Measurements from ENCODE around the gene SLC7A7. TPM values are rescaled to one million over a fixed set of nuclear protein-coding genes. Genes with fewer than 3 reads are reported as not detected.

The SLC7A7 gene
- total RNA-seq, 1 experiment from 2014 or later = 5.9 TPM

- peak overlapping the region; percentile 44; the same call in 1 of the 2 replicates for H3K4me2 ChIP-seq
- no peaks in the 10 kb centered on the region for H3K9me3 ChIP-seq (ENCODE audit: insufficient read depth, low read depth)
- H4K20me1 ChIP-seq (ENCODE audit: insufficient read depth) = no peaks in the 10 kb centered on the region
- intact Hi-C loops (cut with micrococcal nuclease; ENCODE audit: unreplicated experiment) = no loop called here
- no peak overlapping the region for H3K4me3 ChIP-seq
- peak overlapping the region; percentile 55 for H3K27ac ChIP-seq
- no peaks in the 10 kb centered on the region for H3K27me3 ChIP-seq (ENCODE audit: insufficient read depth, low read depth)
- CTCF ChIA-PET = interaction anchor here (0.5 to 0.7 kb wide), 3 partner anchors 29 to 166 kb away, joined by 3 to 14 read pairs (median 3); no protein-coding TSS in a partner anchor
- no peaks in the 10 kb centered on the region for H3K36me3 ChIP-seq (ENCODE audit: low read depth)
- DNase-seq = peak; percentile 53 to 72
- TSS peak; percentile 85 for BruUV-seq (replicated peaks)
- no peak for TF ChIP-seq CTCF (conservative IDR thresholded peaks at IDR 0.05)
- no peak for TF ChIP-seq EZH2 (IDR thresholded peaks at IDR 0.05; ENCODE audit: low read depth)
- peaks cover 29% of the 10 kb centered on the region for H3K4me1 ChIP-seq (replicated peaks; ENCODE audit: insufficient read depth)
- no peaks in the 10 kb centered on the region for H3K9me2 ChIP-seq (ENCODE audit: insufficient read depth)
- H3K79me2 ChIP-seq (ENCODE audit: low read depth) = 0 out of 2 replicates have a peak, but pooled peaks cover under 1% of the 10 kb centered on the region
- H2AFZ ChIP-seq = no peak overlapping the region
- POLR2A ChIA-PET (ENCODE audit: unreplicated experiment) = interaction anchor here (0.6 to 0.7 kb wide), 3 partner anchors 18 to 173 kb away, joined by 3 to 11 read pairs (median 4); no protein-coding TSS in a partner anchor
- H3F3A ChIP-seq (ENCODE audit: insufficient read depth, low read depth) = peaks cover 12% of the 10 kb centered on the region; the same call in 1 of the 2 replicates
These were observed 9.6 kb upstream of the SLC7A7 start for GRCh38 chr14:22824711-22825359.

- ChIA-PET POLR2A (ENCODE audit: unreplicated experiment) (interaction anchor here (0.7 kb wide), 2 partner anchors 69 to 1413 kb away, joined by 4 to 11 read pairs; no protein-coding TSS in a partner anchor), CTCF (interaction anchor here (0.6 to 1.5 kb wide), 6 partner anchors 9 to 135 kb away, joined by 5 to 13 read pairs (median 7); no protein-coding TSS in a partner anchor)
- no peak overlapping the region for H2AFZ ChIP-seq
- no peaks in the 10 kb centered on the region for H3K36me3 ChIP-seq (ENCODE audit: low read depth)
- H3K4me1 ChIP-seq (replicated peaks; ENCODE audit: insufficient read depth) = peaks cover 38% of the 10 kb centered on the region
- H3K4me3 ChIP-seq = no peak overlapping the region
- intact Hi-C loops (cut with micrococcal nuclease; ENCODE audit: unreplicated experiment) = loop anchor here (2.0 kb wide), 1 partner anchor 30 kb away; no protein-coding TSS in a partner anchor
- BruUV-seq (replicated peaks) = no TSS peak
- H3K79me2 ChIP-seq (ENCODE audit: low read depth) = no peaks in the 10 kb centered on the region
- TF ChIP-seq EZH2 (IDR thresholded peaks at IDR 0.05; ENCODE audit: low read depth) (no peak), CTCF (conservative IDR thresholded peaks at IDR 0.05) (no peak)
- no peaks in the 10 kb centered on the region for H3K9me3 ChIP-seq (ENCODE audit: insufficient read depth, low read depth)
- H3K4me2 ChIP-seq = no peak overlapping the region
- no peaks in the 10 kb centered on the region for H3K9me2 ChIP-seq (ENCODE audit: insufficient read depth)
- H3K27ac ChIP-seq = no peak overlapping the region
- peak in 1 of 2 experiments; percentile 44 for DNase-seq
- H3F3A ChIP-seq (ENCODE audit: insufficient read depth, low read depth) = peaks cover 20% of the 10 kb centered on the region; the same call in 1 of the 2 replicates
- H4K20me1 ChIP-seq (ENCODE audit: insufficient read depth) = no peaks in the 10 kb centered on the region
- H3K27me3 ChIP-seq (ENCODE audit: insufficient read depth, low read depth) = no peaks in the 10 kb centered on the region
These were observed 7.4 kb upstream of the SLC7A7 start for GRCh38 chr14:22822571-22823098.

- Histone ChIP-seq H3K4me2 (no peak overlapping the region), H2AFZ (no peak overlapping the region), H3F3A (ENCODE audit: insufficient read depth, low read depth) (peaks cover 20% of the 10 kb centered on the region; the same call in 1 of the 2 replicates), H3K27ac (no peak overlapping the region), H3K36me3 (ENCODE audit: low read depth) (no peaks in the 10 kb centered on the region), H3K4me3 (no peak overlapping the region), H3K9me2 (ENCODE audit: insufficient read depth) (no peaks in the 10 kb centered on the region), H4K20me1 (ENCODE audit: insufficient read depth) (no peaks in the 10 kb centered on the region), H3K27me3 (ENCODE audit: insufficient read depth, low read depth) (no peaks in the 10 kb centered on the region), H3K4me1 (replicated peaks; ENCODE audit: insufficient read depth) (peaks cover 38% of the 10 kb centered on the region), H3K9me3 (ENCODE audit: insufficient read depth, low read depth) (no peaks in the 10 kb centered on the region), H3K79me2 (ENCODE audit: low read depth) (no peaks in the 10 kb centered on the region)
- CTCF ChIA-PET = interaction anchor here (0.7 to 1.5 kb wide), 3 partner anchors 29 to 135 kb away, joined by 5 to 9 read pairs (median 7); no protein-coding TSS in a partner anchor
- intact Hi-C loops (cut with micrococcal nuclease; ENCODE audit: unreplicated experiment) = loop anchor here (2.0 kb wide), 1 partner anchor 31 kb away; no protein-coding TSS in a partner anchor
- TF ChIP-seq CTCF (conservative IDR thresholded peaks at IDR 0.05) (no peak), EZH2 (IDR thresholded peaks at IDR 0.05; ENCODE audit: low read depth) (no peak)
- no peak for DNase-seq
- POLR2A ChIA-PET (ENCODE audit: unreplicated experiment) = no interaction called here
- BruUV-seq (replicated peaks) = no TSS peak
These were observed 6.9 kb upstream of the SLC7A7 start for GRCh38 chr14:22822016-22822570.

Data from PC-9 (cell line).